Panc1 (cell line): ENCODE measurements around the gene ADAMTSL3. TPM values are rescaled to one million over a fixed set of nuclear protein-coding genes. Genes with fewer than 3 reads are reported as not detected.

Experiments used
- ATAC-seq: fragments of 200-7000 bp; cut with Tn5 transposase; 2 replicates; pipeline ENCODE4 v1.9.1; 2020; ENCODE audit warnings: mild to moderate bottlenecking, moderate library complexity
- BruUV-seq: library from RNA; stranded (reverse); fragments of 400-500 nt; replicated peaks from 2 replicates; lab custom pipeline; 2021; lab: Mats Ljungman, UMichigan
- CTCF ChIA-PET: fragments of 300-600 bp; sonication (Branson Sonifier 250); formaldehyde crosslinking; loops from one replicate; lab custom pipeline; 2022; ENCODE audit warnings: antibody characterized with exemption; lab: Charles Lee
- POLR2A ChIA-PET: fragments of 300-600 bp; sonication (Branson Sonifier 250); formaldehyde crosslinking; loops from one replicate; lab custom pipeline; 2022; ENCODE audit warnings: antibody characterized with exemption; lab: Charles Lee
- DNase-seq: peaks from one replicate; pipeline ENCODE4 v3.0.0-alpha.2; 2010; ENCODE audit warnings: low read depth, low spot score
- H3K27ac ChIP-seq: 2 replicates; pipeline ENCODE4 v1.5.1; 2011; ENCODE audit warnings: mild to moderate bottlenecking, low read length, inconsistent platforms
- H3K27me3 ChIP-seq: fragments of 200-500 bp; sonication (Bioruptor generic); 2 replicates; pipeline ENCODE4 v1.6.0; 2014; ENCODE audit warnings: low read length, inconsistent platforms; ENCODE audit not compliant: control insufficient read depth, insufficient read depth
- H3K36me3 ChIP-seq: fragments of 200-500 bp; sonication (Bioruptor generic); 2 replicates; pipeline ENCODE4 v1.5.1; 2014; ENCODE audit warnings: inconsistent platforms, mild to moderate bottlenecking, low read length, moderate library complexity; ENCODE audit not compliant: control insufficient read depth, insufficient read depth
- H3K4me1 ChIP-seq: 2 replicates; pipeline ENCODE4 v1.5.1; 2011; ENCODE audit warnings: inconsistent platforms, mild to moderate bottlenecking, low read length, moderate library complexity; ENCODE audit not compliant: control insufficient read depth, insufficient read depth
- H3K4me3 ChIP-seq, 2 experiments: 2 replicates each; pipeline ENCODE4 v1.5.1; 2011 to 2012; ENCODE audit warnings: low read depth in 2 of 2, low read length in 2 of 2, mild to moderate bottlenecking in 2 of 2, inconsistent platforms in 1 of 2, moderate library complexity in 1 of 2
- H3K9me3 ChIP-seq: fragments of 200-500 bp; sonication (Bioruptor generic); 2 replicates; pipeline ENCODE4 v1.5.1; 2014; ENCODE audit warnings: low read depth, mild to moderate bottlenecking, inconsistent platforms, low read length, moderate library complexity; ENCODE audit not compliant: control insufficient read depth, insufficient read depth
- CTCF ChIP-seq: fragments of 450-650 bp; IDR thresholded peaks from 2 replicates; pipeline ENCODE4 v1.5.1; 2017; ENCODE audit warnings: mild to moderate bottlenecking
- POLR2AphosphoS5 ChIP-seq: IDR thresholded peaks from 2 replicates; pipeline ENCODE4 v1.6.1; 2012; ENCODE audit warnings: mild to moderate bottlenecking, low read depth, low read length, moderate library complexity
- REST ChIP-seq, 2 experiments: IDR thresholded peaks; 2 replicates each; pipeline ENCODE4 v1.6.1; 2011 to 2012; ENCODE audit warnings: low read depth in 2 of 2, control low read depth in 1 of 2, low read length in 1 of 2, mild to moderate bottlenecking in 1 of 2, moderate library complexity in 1 of 2; ENCODE audit not compliant: insufficient read depth in 1 of 2
- SIN3A ChIP-seq: IDR thresholded peaks from 2 replicates; pipeline ENCODE4 v1.6.1; 2012; ENCODE audit warnings: low read depth, mild to moderate bottlenecking, low read length, moderate library complexity, borderline replicate concordance; ENCODE audit not compliant: insufficient read depth
- TCF7L2 ChIP-seq: IDR thresholded peaks from 2 replicates; pipeline ENCODE4 v1.6.1; 2011; ENCODE audit warnings: mild to moderate bottlenecking, low read depth, low read length, inconsistent platforms
- in situ Hi-C: cut with HindIII; loops from 2 replicates; pipeline ENCODE4 v1.10.0; 2016; ENCODE audit warnings: low sequenced_read_pairs, low pct_unique_long_range_greater_than_20kb
- intact Hi-C: fragments of 100-400 bp; cut with micrococcal nuclease; formaldehyde crosslinking; loops from one replicate; pipeline ENCODE4 v1.10.0; 2022; ENCODE audit not compliant: unreplicated experiment
- total RNA-seq: library from RNA; stranded (reverse); gene quantifications from one replicate; pipeline ENCODE4 v1.2.1, GENCODE V29; 2021; ENCODE audit not compliant: unreplicated experiment

Gene ADAMTSL3
- total RNA-seq, 1 experiment from 2014 or later: not detected

- no TSS peak for BruUV-seq
- ChIA-PET CTCF (no interaction called here), POLR2A (no interaction called here)
- H3K4me1 ChIP-seq: no peaks in the 10 kb centered on the region
- ATAC-seq (no peak), DNase-seq (no peak)
- H3K9me3 ChIP-seq: 0 out of 2 replicates have a peak, but pooled peaks cover 2% of the 10 kb centered on the region
- no peaks in the 10 kb centered on the region for H3K27me3 ChIP-seq
- H3K4me3 ChIP-seq: no peak overlapping the region
- intact Hi-C loops: no loop called here
- TF ChIP-seq SIN3A: no peak
- no peak for TF ChIP-seq REST (IDR thresholded peaks at IDR 0.05; ENCODE audit: insufficient read depth in 1 of 2, low read depth in 2 of 2, low read length in 1 of 2)
- TF ChIP-seq TCF7L2: no peak
- no peak for TF ChIP-seq CTCF
- TF ChIP-seq POLR2AphosphoS5: no peak
- no peak overlapping the region for H3K27ac ChIP-seq
- in situ Hi-C loops: no loop called here
- H3K36me3 ChIP-seq: no peaks in the 10 kb centered on the region
These were observed 79.3 kb downstream of the ADAMTSL3 start for GRCh38 chr15:83733206-83733605.

GRCh38 chr15:83733691-83734090, 79.8 kb downstream of the ADAMTSL3 start:
- Histone ChIP-seq H3K9me3 (0 out of 2 replicates have a peak, but pooled peaks cover 2% of the 10 kb centered on the region), H3K27ac (no peak overlapping the region), H3K36me3 (no peaks in the 10 kb centered on the region), H3K27me3 (no peaks in the 10 kb centered on the region), H3K4me1 (no peaks in the 10 kb centered on the region), H3K4me3 (no peak overlapping the region)
- in situ Hi-C loops (no loop called here), intact Hi-C loops (no loop called here)
- ATAC-seq (no peak), DNase-seq (no peak)
- no peak for TF ChIP-seq TCF7L2
- TF ChIP-seq CTCF: no peak
- no peak for TF ChIP-seq SIN3A
- no peak for TF ChIP-seq REST (IDR thresholded peaks at IDR 0.05; ENCODE audit: insufficient read depth in 1 of 2, low read depth in 2 of 2, low read length in 1 of 2)
- TF ChIP-seq POLR2AphosphoS5: no peak
- CTCF ChIA-PET: no interaction called here
- POLR2A ChIA-PET: no interaction called here
- no TSS peak for BruUV-seq
